Neuron (in vitro differentiated cells): ENCODE results near the gene NHSL1.

Experiments
- H2AFZ ChIP-seq: one replicate; pipeline ENCODE4 v1.6.1; 2013; ENCODE audit warnings: low read depth, mild to moderate bottlenecking, inconsistent platforms, low read length, moderate library complexity
- H3K27me3 ChIP-seq: one replicate; pipeline ENCODE4 v1.6.1; 2013; ENCODE audit warnings: low read length; ENCODE audit not compliant: insufficient read depth
- H3K36me3 ChIP-seq: one replicate; pipeline ENCODE4 v1.6.1; 2013; ENCODE audit warnings: low read length; ENCODE audit not compliant: insufficient read depth
- H3K4me1 ChIP-seq: one replicate; pipeline ENCODE4 v1.6.1; 2013; ENCODE audit warnings: low read length; ENCODE audit not compliant: insufficient read depth
- H3K4me3 ChIP-seq: 2 replicates; pipeline ENCODE4 v1.5.1; 2013; ENCODE audit warnings: mild to moderate bottlenecking, low read length, moderate library complexity
- H3K9me3 ChIP-seq: one replicate; pipeline ENCODE4 v1.6.1; 2013; ENCODE audit warnings: low read length

The NHSL1 gene

DNA sequence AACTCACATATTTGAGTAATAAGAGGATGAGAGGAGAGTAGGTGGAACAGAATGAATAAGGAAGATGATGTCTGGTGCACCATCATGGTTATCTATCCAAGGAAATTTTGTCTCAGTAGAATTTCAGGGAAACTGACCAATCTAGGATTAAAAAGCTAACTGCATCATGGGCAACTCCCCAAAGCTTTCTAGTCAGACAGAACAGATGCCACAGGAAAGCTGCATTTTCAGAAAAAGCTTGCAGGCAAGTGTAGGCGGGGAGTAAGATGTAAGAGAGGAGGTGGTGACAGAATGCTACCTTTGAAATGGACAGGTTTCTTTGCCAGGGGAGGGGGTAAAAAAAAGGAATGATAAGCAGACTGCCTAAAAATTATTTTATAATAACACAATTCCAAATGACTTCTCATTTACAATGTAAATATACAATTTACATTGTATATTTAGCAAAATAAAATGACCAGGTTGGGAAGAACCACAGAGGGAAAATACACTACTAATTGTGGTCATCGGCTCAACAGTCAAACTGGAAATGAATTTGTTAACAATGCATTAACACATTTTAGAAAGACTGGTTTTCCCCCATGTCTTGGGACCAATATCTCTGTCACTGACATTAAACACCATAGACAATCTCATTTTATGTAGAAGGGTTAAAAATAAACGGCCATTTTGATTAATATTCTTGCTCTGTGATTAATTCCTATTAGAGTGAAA, 15.1 kb downstream of the NHSL1 start:
- H3K4me1 ChIP-seq: peaks cover 22% of the 10 kb centered on the region
- H3K27me3 ChIP-seq: no peaks in the 10 kb centered on the region
- H3K4me3 ChIP-seq: no peak overlapping the region
- peaks cover 37% of the 10 kb centered on the region for H3K36me3 ChIP-seq
- no peak overlapping the region for H2AFZ ChIP-seq
- peaks cover 4% of the 10 kb centered on the region for H3K9me3 ChIP-seq

DNA sequence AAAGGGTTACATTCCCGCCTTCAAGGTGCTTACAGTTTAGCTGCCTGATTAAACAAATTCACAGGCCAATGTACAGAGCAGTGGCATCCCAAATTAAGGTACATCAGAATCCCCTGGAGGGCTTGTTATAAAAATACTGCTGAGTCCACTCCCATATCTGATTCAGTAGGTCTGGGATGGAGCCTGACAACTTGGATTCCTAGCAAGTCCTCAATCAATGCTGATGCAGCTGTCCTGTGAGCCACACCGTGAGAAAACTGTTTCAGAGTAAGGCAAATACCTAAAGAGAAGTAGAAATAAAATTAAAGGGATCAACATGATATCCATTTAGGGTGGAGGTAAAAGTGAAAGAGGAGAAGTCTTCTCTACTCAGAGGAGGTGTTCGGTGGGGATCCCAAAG, 16.5 kb downstream of the NHSL1 start:
- H3K36me3 ChIP-seq: peaks cover 42% of the 10 kb centered on the region

GRCh38 chr6:138480279-138480949, 18.9 kb downstream of the NHSL1 start:
- Histone ChIP-seq H3K27me3 (no peaks in the 10 kb centered on the region), H3K9me3 (peaks cover 4% of the 10 kb centered on the region), H3K4me3 (no peak overlapping the region), H3K4me1 (peaks cover 11% of the 10 kb centered on the region), H2AFZ (no peak overlapping the region), H3K36me3 (peaks cover 37% of the 10 kb centered on the region)

More for the DNA sequence above, 16.5 kb downstream of the NHSL1 start:
- H3K27me3 ChIP-seq: no peaks in the 10 kb centered on the region
- H3K4me1 ChIP-seq: peaks cover 22% of the 10 kb centered on the region
- peaks cover 4% of the 10 kb centered on the region for H3K9me3 ChIP-seq
- no peak overlapping the region for H2AFZ ChIP-seq
- H3K4me3 ChIP-seq: no peak overlapping the region

GRCh38 chr6:138477913-138478539, 21.3 kb downstream of the NHSL1 start:
- Histone ChIP-seq H2AFZ (no peak overlapping the region), H3K36me3 (peaks cover 33% of the 10 kb centered on the region), H3K27me3 (no peaks in the 10 kb centered on the region), H3K4me1 (no peaks in the 10 kb centered on the region), H3K4me3 (no peak overlapping the region), H3K9me3 (peaks cover 4% of the 10 kb centered on the region)

GRCh38 chr6:138476116-138476515, 23.2 kb downstream of the NHSL1 start:
- no peaks in the 10 kb centered on the region for H3K9me3 ChIP-seq
- no peaks in the 10 kb centered on the region for H3K4me1 ChIP-seq
- H2AFZ ChIP-seq: no peak overlapping the region
- no peaks in the 10 kb centered on the region for H3K27me3 ChIP-seq
- H3K4me3 ChIP-seq: no peak overlapping the region
- H3K36me3 ChIP-seq: peaks cover 28% of the 10 kb centered on the region

- H3K27me3 ChIP-seq: no peaks in the 10 kb centered on the region
- no peak overlapping the region for H2AFZ ChIP-seq
- peaks cover 33% of the 10 kb centered on the region for H3K36me3 ChIP-seq
- no peaks in the 10 kb centered on the region for H3K9me3 ChIP-seq
- H3K4me1 ChIP-seq: no peaks in the 10 kb centered on the region
- no peak overlapping the region for H3K4me3 ChIP-seq
Observed at GRCh38 chr6:138473144-138473543, 26.1 kb downstream of the NHSL1 start.

DNA sequence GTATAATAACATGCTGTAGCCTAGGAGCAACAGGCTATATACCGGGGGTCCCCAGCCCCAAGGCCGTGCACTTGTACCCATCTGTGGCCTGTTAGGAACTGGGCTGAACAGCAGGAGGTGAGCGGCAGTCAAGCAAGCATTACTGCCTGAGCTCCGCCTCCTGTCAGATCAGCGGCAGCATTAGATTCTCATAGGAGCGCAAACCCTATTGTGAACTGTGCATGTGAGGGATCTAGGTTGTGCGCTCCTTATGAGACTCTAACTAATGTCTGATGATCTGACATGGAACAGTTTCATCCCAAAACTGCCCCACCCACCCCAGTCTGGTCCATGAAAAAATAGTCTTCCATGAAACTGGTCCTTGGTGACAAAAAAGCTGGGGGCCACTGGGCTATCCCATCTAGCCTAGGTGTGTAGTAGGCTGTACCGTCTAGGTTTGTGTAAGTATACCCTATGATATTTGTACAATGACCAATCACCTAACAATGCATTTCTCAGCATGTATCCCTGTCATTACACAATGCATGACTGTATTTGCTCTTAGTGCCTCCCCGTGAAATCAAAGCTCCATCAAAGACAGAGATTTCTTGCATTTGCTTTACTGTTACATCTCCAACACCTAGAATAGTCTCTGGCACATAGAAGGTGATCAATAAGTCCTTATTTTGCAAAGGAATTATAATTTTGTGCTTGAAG, 30.8 kb downstream of the NHSL1 start:
- no peak overlapping the region for H2AFZ ChIP-seq
- no peaks in the 10 kb centered on the region for H3K4me1 ChIP-seq
- H3K27me3 ChIP-seq: no peaks in the 10 kb centered on the region
- no peak overlapping the region for H3K4me3 ChIP-seq
- peaks cover 59% of the 10 kb centered on the region for H3K36me3 ChIP-seq
- H3K9me3 ChIP-seq: peaks cover 6% of the 10 kb centered on the region

DNA sequence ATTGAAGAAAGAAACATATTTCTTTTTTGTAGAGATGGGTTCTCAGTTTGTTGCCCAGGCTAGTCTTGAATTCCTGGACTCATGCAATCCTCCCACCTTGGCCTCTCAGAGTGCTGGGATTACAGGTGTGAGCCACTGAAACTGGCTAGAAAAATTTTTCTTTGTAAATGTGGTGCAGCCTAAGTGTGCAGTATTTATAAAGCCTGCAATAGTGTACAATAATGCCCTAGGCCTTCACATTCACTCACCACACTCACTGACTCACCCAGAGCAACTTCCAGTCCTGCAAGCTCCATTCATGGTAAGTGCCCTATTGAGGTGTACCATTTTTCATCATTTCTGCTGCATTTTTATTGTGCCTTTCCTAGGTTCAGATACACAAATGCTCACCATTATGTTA, 31.4 kb downstream of the NHSL1 start:
- H3K9me3 ChIP-seq: peaks cover 6% of the 10 kb centered on the region
- H3K27me3 ChIP-seq: no peaks in the 10 kb centered on the region
- no peak overlapping the region for H3K4me3 ChIP-seq
- H3K36me3 ChIP-seq: peaks cover 63% of the 10 kb centered on the region
- no peak overlapping the region for H2AFZ ChIP-seq
- H3K4me1 ChIP-seq: no peaks in the 10 kb centered on the region

DNA sequence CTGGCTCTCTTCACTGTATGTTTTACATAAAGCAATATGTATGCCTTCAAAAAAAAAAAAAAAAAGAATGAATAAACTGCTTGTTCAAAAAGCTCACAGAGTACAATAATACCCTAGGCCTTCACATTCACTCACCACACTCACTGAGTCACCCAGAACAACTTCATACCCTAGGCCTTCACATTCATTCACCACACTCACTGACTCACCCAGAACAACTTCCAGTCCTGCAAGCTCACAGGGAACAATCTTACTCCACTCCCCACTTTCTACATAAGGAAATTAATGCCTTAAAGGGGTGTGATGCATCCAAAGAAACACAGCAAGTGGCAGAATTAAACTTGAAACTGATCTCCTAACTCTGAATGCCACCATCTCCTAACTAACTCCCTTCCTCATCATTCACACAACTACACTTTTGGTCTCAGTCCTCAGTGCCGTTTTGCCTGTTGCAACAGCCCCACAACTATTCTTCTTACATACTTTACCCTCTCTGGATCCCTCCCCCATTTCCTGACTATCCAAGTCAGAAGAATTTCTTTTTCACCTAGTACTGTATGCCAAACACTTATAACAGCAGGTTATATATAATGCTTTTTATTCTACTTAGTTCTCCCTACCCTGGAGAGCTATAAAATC, 34.2 kb downstream of the NHSL1 start:
- Histone ChIP-seq H3K27me3 (no peaks in the 10 kb centered on the region), H3K36me3 (peaks cover 72% of the 10 kb centered on the region), H2AFZ (no peak overlapping the region), H3K4me3 (no peak overlapping the region), H3K9me3 (peaks cover 7% of the 10 kb centered on the region), H3K4me1 (no peaks in the 10 kb centered on the region)

DNA sequence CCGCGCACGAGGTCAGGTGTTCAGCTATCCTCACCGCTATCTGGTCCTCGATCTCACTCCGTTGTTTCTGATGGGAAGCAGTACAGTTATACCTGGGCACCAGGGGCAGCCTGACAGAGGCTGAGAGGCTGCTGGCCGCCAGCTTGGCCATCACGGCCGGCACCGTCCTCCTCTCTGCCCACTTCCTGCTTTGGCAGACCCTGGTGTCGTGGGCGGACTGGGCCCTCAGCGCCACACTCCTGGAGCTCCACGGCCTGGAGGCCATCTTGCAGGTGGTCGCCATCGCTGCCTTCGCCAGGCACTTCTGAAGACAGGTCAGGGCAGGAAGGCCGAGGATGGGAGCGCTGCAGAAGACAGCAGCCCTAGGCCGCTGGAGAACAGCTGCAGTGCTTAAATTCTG, 35.2 kb downstream of the NHSL1 start:
- H3K4me3 ChIP-seq: no peak overlapping the region
- no peaks in the 10 kb centered on the region for H3K27me3 ChIP-seq
- peaks cover 7% of the 10 kb centered on the region for H3K9me3 ChIP-seq
- H3K36me3 ChIP-seq: peaks cover 67% of the 10 kb centered on the region
- no peak overlapping the region for H2AFZ ChIP-seq
- H3K4me1 ChIP-seq: no peaks in the 10 kb centered on the region

- H3K27me3 ChIP-seq: no peaks in the 10 kb centered on the region
- H3K9me3 ChIP-seq: peaks cover 7% of the 10 kb centered on the region
- no peak overlapping the region for H2AFZ ChIP-seq
- H3K4me1 ChIP-seq: no peaks in the 10 kb centered on the region
- H3K36me3 ChIP-seq: peaks cover 61% of the 10 kb centered on the region
- H3K4me3 ChIP-seq: no peak overlapping the region
Observed at GRCh38 chr6:138461647-138462046, 37.6 kb downstream of the NHSL1 start.

DNA sequence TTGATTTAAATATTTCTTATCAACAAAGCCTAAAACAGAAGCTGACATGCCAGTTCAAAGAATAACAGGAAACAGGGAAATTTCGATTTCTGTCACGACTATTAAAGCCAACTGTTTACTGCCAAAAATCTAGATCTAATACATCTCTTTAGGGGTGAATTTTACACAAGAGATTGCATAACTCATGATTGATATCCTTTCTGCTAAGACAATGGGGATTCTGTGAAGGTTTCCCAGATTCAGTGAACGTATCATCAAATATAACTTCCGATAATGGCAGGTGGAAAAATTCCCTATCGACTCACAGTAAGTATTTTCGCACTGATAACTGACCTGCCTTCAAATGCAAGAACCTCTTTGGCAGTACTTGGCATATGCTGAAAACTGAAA, 42.9 kb downstream of the NHSL1 start:
- H3K36me3 ChIP-seq: peaks cover 37% of the 10 kb centered on the region
- H3K27me3 ChIP-seq: no peaks in the 10 kb centered on the region
- no peaks in the 10 kb centered on the region for H3K9me3 ChIP-seq
- no peak overlapping the region for H3K4me3 ChIP-seq
- no peaks in the 10 kb centered on the region for H3K4me1 ChIP-seq
- no peak overlapping the region for H2AFZ ChIP-seq
